AG09309 (cell line): Measurements from ENCODE around the gene CHD6.

Experiments used
- DNase-seq: peaks from one replicate; pipeline ENCODE4 v3.0.0-alpha.2; 2010; ENCODE audit warnings: low read depth
- H3K4me3 ChIP-seq: 2 replicates; pipeline ENCODE4 v1.5.1; 2011; ENCODE audit warnings: mild to moderate bottlenecking, low read depth, low read length, moderate library complexity; ENCODE audit not compliant: control insufficient read depth
- CTCF ChIP-seq: IDR thresholded peaks from 2 replicates; pipeline ENCODE4 v1.5.1; 2011; ENCODE audit warnings: mild to moderate bottlenecking, low read depth, low read length, inconsistent platforms; ENCODE audit not compliant: insufficient read depth, control insufficient read depth; ENCODE audit errors: missing control alignments

The CHD6 gene

GRCh38 chr20:41523857-41524256, 94.3 kb downstream of the CHD6 start:
- no peak for DNase-seq
- no peak for TF ChIP-seq CTCF
- no peak overlapping the region for H3K4me3 ChIP-seq

- TF ChIP-seq CTCF = no peak
- H3K4me3 ChIP-seq = no peak overlapping the region
- DNase-seq = no peak
Observed at GRCh38 chr20:41513829-41514228, 104.3 kb downstream of the CHD6 start.

- DNase-seq = no peak
- TF ChIP-seq CTCF = no peak
- H3K4me3 ChIP-seq = no peak overlapping the region
Observed at GRCh38 chr20:41512624-41513023, 105.6 kb downstream of the CHD6 start.

GRCh38 chr20:41510847-41511450, 107.2 kb downstream of the CHD6 start:
- no peak for DNase-seq
- H3K4me3 ChIP-seq = no peak overlapping the region
- TF ChIP-seq CTCF = no peak

GRCh38 chr20:41510224-41510623, 108.0 kb downstream of the CHD6 start:
- DNase-seq = no peak
- TF ChIP-seq CTCF = no peak

GRCh38 chr20:41509316-41510200, 108.6 kb downstream of the CHD6 start:
- H3K4me3 ChIP-seq = no peak overlapping the region
- DNase-seq = no peak
- no peak for TF ChIP-seq CTCF

More at GRCh38 chr20:41510224-41510623, 108.0 kb downstream of the CHD6 start:
- H3K4me3 ChIP-seq = no peak overlapping the region
